ENCODE data around the gene PTPN20.

Gene PTPN20

DNA sequence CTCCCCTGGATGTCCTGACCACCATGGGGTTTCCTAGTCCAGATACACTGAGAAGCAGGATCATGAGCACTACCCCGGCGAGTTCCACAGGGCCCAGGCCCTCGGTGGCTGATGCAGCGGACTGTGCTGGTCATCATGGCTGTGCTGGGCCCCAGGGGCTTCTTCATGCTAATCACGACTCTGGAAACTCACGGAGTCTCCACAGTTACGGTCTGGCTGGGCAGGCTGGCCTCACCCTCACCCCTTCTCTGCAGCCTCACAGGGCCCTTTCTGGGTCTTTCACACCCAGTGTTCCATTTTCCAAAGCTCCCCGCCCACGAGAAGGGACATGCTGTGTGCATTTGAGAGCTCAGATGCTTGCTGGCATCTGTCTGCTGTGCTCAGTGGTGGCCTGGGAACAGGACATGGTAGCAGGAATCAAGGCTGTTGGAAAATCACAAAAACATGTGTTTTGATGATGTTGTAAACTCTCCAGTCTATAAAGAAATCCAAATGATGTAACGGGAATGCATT, 119.0 kb downstream of the PTPN20 start:
- H3K79me2 ChIP-seq (ENCODE audit: control insufficient read depth, low read length): no peaks in the 10 kb centered on the region
- H3K27ac ChIP-seq (ENCODE audit: low read depth, low read length): no peak overlapping the region
- no peak overlapping the region for H3K4me3 ChIP-seq (ENCODE audit: low read length)
- no peaks in the 10 kb centered on the region for H4K20me1 ChIP-seq (ENCODE audit: control insufficient read depth, insufficient read depth, low read depth, low read length)
- no peaks in the 10 kb centered on the region for H3K36me3 ChIP-seq (ENCODE audit: control insufficient read depth, low read length)
- no peaks in the 10 kb centered on the region for H3K9me2 ChIP-seq (replicated peaks; ENCODE audit: control insufficient read depth, low read length)
- H3K27me3 ChIP-seq (ENCODE audit: control insufficient read depth, low read length): no peaks in the 10 kb centered on the region
- H3K4me2 ChIP-seq (ENCODE audit: low read length): no peak overlapping the region
- TF ChIP-seq EZH2phosphoT487 (IDR thresholded peaks at IDR 0.05; ENCODE audit: borderline replicate concordance, low read length): no peak
- TF ChIP-seq, protein P1, sequence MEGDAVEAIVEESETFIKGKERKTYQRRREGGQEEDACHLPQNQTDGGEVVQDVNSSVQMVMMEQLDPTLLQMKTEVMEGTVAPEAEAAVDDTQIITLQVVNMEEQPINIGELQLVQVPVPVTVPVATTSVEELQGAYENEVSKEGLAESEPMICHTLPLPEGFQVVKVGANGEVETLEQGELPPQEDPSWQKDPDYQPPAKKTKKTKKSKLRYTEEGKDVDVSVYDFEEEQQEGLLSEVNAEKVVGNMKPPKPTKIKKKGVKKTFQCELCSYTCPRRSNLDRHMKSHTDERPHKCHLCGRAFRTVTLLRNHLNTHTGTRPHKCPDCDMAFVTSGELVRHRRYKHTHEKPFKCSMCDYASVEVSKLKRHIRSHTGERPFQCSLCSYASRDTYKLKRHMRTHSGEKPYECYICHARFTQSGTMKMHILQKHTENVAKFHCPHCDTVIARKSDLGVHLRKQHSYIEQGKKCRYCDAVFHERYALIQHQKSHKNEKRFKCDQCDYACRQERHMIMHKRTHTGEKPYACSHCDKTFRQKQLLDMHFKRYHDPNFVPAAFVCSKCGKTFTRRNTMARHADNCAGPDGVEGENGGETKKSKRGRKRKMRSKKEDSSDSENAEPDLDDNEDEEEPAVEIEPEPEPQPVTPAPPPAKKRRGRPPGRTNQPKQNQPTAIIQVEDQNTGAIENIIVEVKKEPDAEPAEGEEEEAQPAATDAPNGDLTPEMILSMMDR (IDR thresholded peaks at IDR 0.05; ENCODE audit: low read depth, low read length, poor library complexity, severe bottlenecking): no peak
- H3K4me1 ChIP-seq (ENCODE audit: control insufficient read depth, low read length): no peaks in the 10 kb centered on the region
- H3K9me3 ChIP-seq (ENCODE audit: control insufficient read depth, insufficient read depth, low read length): no peaks in the 10 kb centered on the region
- no peaks in the 10 kb centered on the region for H3F3A ChIP-seq (ENCODE audit: control insufficient read depth, insufficient read depth)

DNA sequence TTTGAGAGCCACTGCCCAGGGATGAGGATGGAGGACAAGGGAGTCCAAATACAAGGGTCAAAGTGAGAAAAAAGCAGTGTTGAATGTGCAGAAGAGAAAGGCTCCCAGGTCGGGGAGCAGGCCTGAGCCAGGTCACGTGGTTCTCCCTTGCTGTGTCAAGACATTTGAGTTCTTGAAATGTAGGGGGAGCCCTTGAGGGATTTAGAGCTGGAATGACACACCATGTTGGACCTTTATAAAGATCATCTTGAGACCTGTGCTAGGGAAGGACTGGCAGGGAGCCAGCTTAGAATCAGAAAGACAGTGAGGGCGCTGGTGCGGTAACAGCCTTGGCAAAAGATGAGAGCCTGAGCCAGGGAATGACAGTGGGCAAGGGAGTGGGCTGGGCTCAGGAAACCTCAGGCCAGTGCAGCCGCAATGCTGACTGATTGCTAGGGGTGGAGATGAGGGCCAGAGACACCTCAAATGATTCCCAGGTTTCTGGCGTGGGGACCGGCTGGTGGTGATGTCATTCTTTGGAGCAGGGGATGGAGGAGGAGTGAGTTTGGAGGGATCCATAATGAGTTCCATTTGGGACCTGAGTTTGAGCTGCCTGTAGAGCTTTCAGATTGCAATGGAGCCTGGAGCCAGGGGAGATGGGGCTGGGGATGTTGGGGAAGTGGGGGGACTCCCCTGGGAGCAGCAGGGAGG, 120.1 kb downstream of the PTPN20 start:
- Histone ChIP-seq H3K4me1 (ENCODE audit: control insufficient read depth, low read length) (no peaks in the 10 kb centered on the region), H3K27ac (ENCODE audit: low read depth, low read length) (no peak overlapping the region), H3K4me3 (ENCODE audit: low read length) (no peak overlapping the region), H3K9me3 (ENCODE audit: control insufficient read depth, insufficient read depth, low read length) (no peaks in the 10 kb centered on the region), H3K9me2 (replicated peaks; ENCODE audit: control insufficient read depth, low read length) (no peaks in the 10 kb centered on the region), H3K4me2 (ENCODE audit: low read length) (no peak overlapping the region), H3K36me3 (ENCODE audit: control insufficient read depth, low read length) (no peaks in the 10 kb centered on the region), H4K20me1 (ENCODE audit: control insufficient read depth, insufficient read depth, low read depth, low read length) (no peaks in the 10 kb centered on the region), H3F3A (ENCODE audit: control insufficient read depth, insufficient read depth) (no peaks in the 10 kb centered on the region), H3K79me2 (ENCODE audit: control insufficient read depth, low read length) (no peaks in the 10 kb centered on the region), H3K27me3 (ENCODE audit: control insufficient read depth, low read length) (no peaks in the 10 kb centered on the region)
- TF ChIP-seq, protein P1 (IDR thresholded peaks at IDR 0.05; ENCODE audit: low read depth, low read length, poor library complexity, severe bottlenecking): peak; percentile 51
- TF ChIP-seq EZH2phosphoT487 (IDR thresholded peaks at IDR 0.05; ENCODE audit: borderline replicate concordance, low read length): no peak

DNA sequence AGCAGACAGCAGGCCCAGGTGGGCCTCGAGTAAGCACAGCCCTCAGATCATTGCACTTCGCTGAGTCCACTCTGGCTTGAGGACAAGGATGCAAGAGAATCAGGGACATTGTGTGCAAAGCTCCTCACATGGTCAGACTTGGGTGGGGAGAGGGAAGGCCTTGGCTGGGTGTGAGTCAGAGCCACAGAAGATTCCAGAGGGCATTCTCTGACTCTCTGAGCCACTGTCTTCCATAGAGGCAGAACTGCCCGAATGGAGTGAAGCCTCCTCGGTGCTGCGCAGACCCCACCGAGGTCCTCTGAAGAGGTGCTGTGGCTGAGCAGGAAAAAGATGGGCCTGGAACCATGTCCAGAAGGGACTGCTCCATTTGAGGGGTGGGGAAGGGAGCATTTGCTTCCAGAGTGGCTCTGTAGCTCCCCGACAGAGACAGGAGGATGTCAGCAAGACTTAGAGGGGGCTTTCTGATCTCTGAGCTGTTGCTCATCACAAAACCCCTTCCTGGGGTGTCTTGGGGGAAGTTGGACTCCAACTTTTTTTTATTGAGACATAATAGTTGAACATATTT, 120.8 kb downstream of the PTPN20 start:
- no peaks in the 10 kb centered on the region for H3K27me3 ChIP-seq (ENCODE audit: control insufficient read depth, low read length)
- no peaks in the 10 kb centered on the region for H3F3A ChIP-seq (ENCODE audit: control insufficient read depth, insufficient read depth)
- no peaks in the 10 kb centered on the region for H3K9me2 ChIP-seq (replicated peaks; ENCODE audit: control insufficient read depth, low read length)
- H3K9me3 ChIP-seq (ENCODE audit: control insufficient read depth, insufficient read depth, low read length): no peaks in the 10 kb centered on the region
- H3K4me1 ChIP-seq (ENCODE audit: control insufficient read depth, low read length): no peaks in the 10 kb centered on the region
- no peak overlapping the region for H3K4me2 ChIP-seq (ENCODE audit: low read length)
- H4K20me1 ChIP-seq (ENCODE audit: control insufficient read depth, insufficient read depth, low read depth, low read length): no peaks in the 10 kb centered on the region
- no peaks in the 10 kb centered on the region for H3K36me3 ChIP-seq (ENCODE audit: control insufficient read depth, low read length)
- no peaks in the 10 kb centered on the region for H3K79me2 ChIP-seq (ENCODE audit: control insufficient read depth, low read length)
- no peak overlapping the region for H3K27ac ChIP-seq (ENCODE audit: low read depth, low read length)
- H3K4me3 ChIP-seq (ENCODE audit: low read length): no peak overlapping the region
- no peak for TF ChIP-seq EZH2phosphoT487 (IDR thresholded peaks at IDR 0.05; ENCODE audit: borderline replicate concordance, low read length)
- TF ChIP-seq, protein P1 (IDR thresholded peaks at IDR 0.05; ENCODE audit: low read depth, low read length, poor library complexity, severe bottlenecking): no peak
